Natural killer cell (primary cell): ENCODE data around the gene ODAD2. TPM values are rescaled to one million over a fixed set of nuclear protein-coding genes. Genes with fewer than 3 reads are reported as not detected.

Source experiments
- ATAC-seq, 3 donors: fragments of 150-1000 bp in 2 of 3; fragments of 200-7000 bp in 1 of 3; cut with Tn5 transposase; 1 replicate in 1 of 3; 2 replicates in 2 of 3; pipeline ENCODE4 v1.10.0; 2021; ENCODE audit warnings: mild to moderate bottlenecking in 2 of 3, moderate library complexity in 2 of 3
- DNase-seq, 2 donors: peaks; one replicate each; pipeline versions ENCODE4 v3.0.0 to v3.0.0-alpha.2; 2013 to 2021; ENCODE audit warnings: mixed read lengths in 1 of 2
- H3K27ac ChIP-seq: one replicate; pipeline ENCODE4 v1.5.1; 2013; ENCODE audit warnings: mild to moderate bottlenecking, low read length
- H3K27me3 ChIP-seq: one replicate; pipeline ENCODE4 v1.6.1; 2013; ENCODE audit warnings: low read length; ENCODE audit not compliant: control insufficient read depth, insufficient read depth
- H3K36me3 ChIP-seq: one replicate; pipeline ENCODE4 v1.6.1; 2013; ENCODE audit warnings: low read length; ENCODE audit not compliant: control insufficient read depth, insufficient read depth
- H3K4me1 ChIP-seq: one replicate; pipeline ENCODE4 v1.6.1; 2013; ENCODE audit warnings: low read length; ENCODE audit not compliant: control insufficient read depth, insufficient read depth
- H3K4me3 ChIP-seq: one replicate; pipeline ENCODE4 v1.5.1; 2013; ENCODE audit warnings: low read length
- H3K9me3 ChIP-seq: one replicate; pipeline ENCODE4 v1.6.1; 2013; ENCODE audit warnings: low read length; ENCODE audit not compliant: control insufficient read depth, insufficient read depth
- H3K27ac Mint-ChIP-seq, 2 donors: one replicate each; pipeline ENCODE4 v1.8.0; 2022; ENCODE audit warnings: mild to moderate bottlenecking in 2 of 2, mixed read lengths in 2 of 2, moderate library complexity in 1 of 2
- H3K27me3 Mint-ChIP-seq, 2 donors: one replicate each; pipeline ENCODE4 v1.8.0; 2022; ENCODE audit warnings: low read depth in 2 of 2, mixed read lengths in 2 of 2
- H3K36me3 Mint-ChIP-seq: one replicate; pipeline ENCODE4 v1.8.0; 2022; ENCODE audit warnings: mixed read lengths
- H3K4me1 Mint-ChIP-seq, 2 donors: one replicate each; pipeline ENCODE4 v1.8.0; 2022; ENCODE audit warnings: mixed read lengths in 2 of 2
- H3K4me3 Mint-ChIP-seq: one replicate; pipeline ENCODE4 v1.8.0; 2022; ENCODE audit warnings: mild to moderate bottlenecking, moderate library complexity, mixed read lengths
- H3K9me3 Mint-ChIP-seq, 2 donors: one replicate each; pipeline ENCODE4 v1.8.0; 2022; ENCODE audit warnings: mixed read lengths in 2 of 2
- WGBS: methylation state at CpG from one replicate; pipeline ENCODE4 v1.1.7; 2013; ENCODE audit warnings: missing lambda C conversion rate; ENCODE audit not compliant: insufficient coverage; 5-methylcytosine and 5-hydroxymethylcytosine counted together
- intact Hi-C: fragments of 100-400 bp; cut with micrococcal nuclease; formaldehyde crosslinking; loops from one replicate; pipeline ENCODE4 v1.14.2; 2022
- total RNA-seq, 4 donors: library from RNA; stranded (reverse); fragments of 120-200 nt in 1 of 4; gene quantifications; one replicate each; pipeline versions ENCODE4 v1.2.3 to v1.2.4, GENCODE V29; 2013 to 2022
- TF ChIP-seq, protein P1 (sequence below): fragments of 200-600 bp; IDR thresholded peaks from one replicate; pipeline ENCODE4 v1.8.0; 2022; ENCODE audit warnings: antibody characterized with exemption

The ODAD2 gene
- total RNA-seq, 3 donors from 2014 or later (not counting 1 experiment from before 2014, with no cell fraction given) = not detected

DNA sequence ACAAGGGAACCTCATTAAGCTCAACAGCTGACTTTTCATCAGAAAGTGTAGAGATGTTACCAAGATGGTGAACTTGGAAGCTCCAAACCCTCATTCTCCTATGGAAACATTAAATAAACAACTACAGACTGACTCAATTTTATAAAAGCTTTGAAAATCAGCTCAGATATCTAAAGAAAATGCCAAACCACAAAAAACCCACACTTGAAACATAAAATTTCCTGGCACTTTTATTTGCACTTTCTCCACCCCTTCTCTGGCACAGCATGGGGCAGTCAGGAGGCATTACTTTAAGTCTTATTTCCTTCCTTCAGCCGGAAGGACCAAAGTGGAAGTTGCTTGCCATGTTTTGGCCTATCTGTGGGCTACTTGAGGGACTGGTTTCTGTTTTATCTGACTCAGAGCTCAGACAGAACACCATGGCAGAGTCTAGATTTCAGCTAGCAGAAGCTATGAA, 114.7 kb downstream of the ODAD2 start:
- Histone ChIP-seq H3K4me3 (no peak overlapping the region), H3K27ac (no peak overlapping the region), H3K36me3 (no peaks in the 10 kb centered on the region), H3K4me1 (no peaks in the 10 kb centered on the region), H3K9me3 (no peaks in the 10 kb centered on the region), H3K27me3 (no peaks in the 10 kb centered on the region)
- Mint-ChIP-seq H3K4me1 (peaks cover 0 to 4% of the 10 kb centered on the region in 2 donors), H3K36me3 (no peaks in the 10 kb centered on the region), H3K27ac (peak overlapping the region in 1 of 2 donors; percentile 31), H3K27me3 (no peaks in the 10 kb centered on the region), H3K4me3 (no peak overlapping the region), H3K9me3 (no peaks in the 10 kb centered on the region)
- TF ChIP-seq, protein P1, sequence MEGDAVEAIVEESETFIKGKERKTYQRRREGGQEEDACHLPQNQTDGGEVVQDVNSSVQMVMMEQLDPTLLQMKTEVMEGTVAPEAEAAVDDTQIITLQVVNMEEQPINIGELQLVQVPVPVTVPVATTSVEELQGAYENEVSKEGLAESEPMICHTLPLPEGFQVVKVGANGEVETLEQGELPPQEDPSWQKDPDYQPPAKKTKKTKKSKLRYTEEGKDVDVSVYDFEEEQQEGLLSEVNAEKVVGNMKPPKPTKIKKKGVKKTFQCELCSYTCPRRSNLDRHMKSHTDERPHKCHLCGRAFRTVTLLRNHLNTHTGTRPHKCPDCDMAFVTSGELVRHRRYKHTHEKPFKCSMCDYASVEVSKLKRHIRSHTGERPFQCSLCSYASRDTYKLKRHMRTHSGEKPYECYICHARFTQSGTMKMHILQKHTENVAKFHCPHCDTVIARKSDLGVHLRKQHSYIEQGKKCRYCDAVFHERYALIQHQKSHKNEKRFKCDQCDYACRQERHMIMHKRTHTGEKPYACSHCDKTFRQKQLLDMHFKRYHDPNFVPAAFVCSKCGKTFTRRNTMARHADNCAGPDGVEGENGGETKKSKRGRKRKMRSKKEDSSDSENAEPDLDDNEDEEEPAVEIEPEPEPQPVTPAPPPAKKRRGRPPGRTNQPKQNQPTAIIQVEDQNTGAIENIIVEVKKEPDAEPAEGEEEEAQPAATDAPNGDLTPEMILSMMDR = no peak
- no peak for DNase-seq
- no peak for ATAC-seq
- WGBS = 48% methylated on average over 1 of the region's 1 CpG
- intact Hi-C loops = no loop called here

GRCh38 chr10:27878281-27878680, 120.6 kb downstream of the ODAD2 start:
- DNase-seq (no peak), ATAC-seq (no peak)
- Histone ChIP-seq H3K36me3 (no peaks in the 10 kb centered on the region), H3K4me3 (no peak overlapping the region), H3K27me3 (no peaks in the 10 kb centered on the region), H3K4me1 (no peaks in the 10 kb centered on the region), H3K27ac (no peak overlapping the region), H3K9me3 (no peaks in the 10 kb centered on the region)
- Mint-ChIP-seq H3K27me3 (no peaks in the 10 kb centered on the region), H3K27ac (no peak overlapping the region), H3K4me3 (no peak overlapping the region), H3K9me3 (no peaks in the 10 kb centered on the region), H3K4me1 (no peaks in the 10 kb centered on the region), H3K36me3 (no peaks in the 10 kb centered on the region)
- intact Hi-C loops = no loop called here
- WGBS = no CpG with 5 or more reads among the region's 4 CpGs
- TF ChIP-seq, protein P1 = no peak

- Mint-ChIP-seq H3K27ac (no peak overlapping the region), H3K4me1 (no peaks in the 10 kb centered on the region), H3K27me3 (peaks cover 12 to 15% of the 10 kb centered on the region in 2 donors), H3K9me3 (peaks cover 2 to 5% of the 10 kb centered on the region in 2 donors), H3K36me3 (no peaks in the 10 kb centered on the region), H3K4me3 (no peak overlapping the region)
- H3K4me3 ChIP-seq = no peak overlapping the region
- no peaks in the 10 kb centered on the region for H3K36me3 ChIP-seq
- no peak overlapping the region for H3K27ac ChIP-seq
- H3K4me1 ChIP-seq = no peaks in the 10 kb centered on the region
- no peaks in the 10 kb centered on the region for H3K27me3 ChIP-seq
- DNase-seq (no peak), ATAC-seq (no peak)
- intact Hi-C loops = no loop called here
- H3K9me3 ChIP-seq = no peaks in the 10 kb centered on the region
- TF ChIP-seq, protein P1 = no peak
These were observed 133.7 kb downstream of the ODAD2 start for GRCh38 chr10:27865221-27865635.

DNA sequence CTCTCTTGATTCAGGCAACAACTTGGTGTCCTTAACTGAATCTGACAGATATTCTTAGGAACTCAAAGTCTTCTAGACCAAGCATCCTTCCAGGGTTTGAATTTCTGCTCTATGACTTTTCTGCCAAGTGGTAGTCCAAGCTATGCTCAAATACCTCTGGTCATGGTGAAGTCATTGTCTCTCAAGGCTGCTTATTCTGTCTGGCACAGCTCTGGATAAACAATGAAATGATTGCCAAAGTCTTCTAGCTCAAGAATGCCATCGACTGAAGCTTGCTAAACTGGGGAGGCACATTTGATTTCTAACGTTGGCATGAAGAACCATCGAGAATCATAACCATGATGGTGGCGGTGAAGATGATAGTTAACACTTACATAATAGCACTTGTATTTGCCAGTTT, 137.1 kb downstream of the ODAD2 start:
- no peak for DNase-seq
- Mint-ChIP-seq H3K9me3 (peaks cover 2 to 5% of the 10 kb centered on the region in 2 donors), H3K36me3 (no peaks in the 10 kb centered on the region), H3K27me3 (peaks cover 12 to 15% of the 10 kb centered on the region in 2 donors), H3K27ac (no peak overlapping the region), H3K4me1 (no peaks in the 10 kb centered on the region), H3K4me3 (no peak overlapping the region)
- Histone ChIP-seq H3K4me3 (no peak overlapping the region), H3K36me3 (no peaks in the 10 kb centered on the region), H3K4me1 (no peaks in the 10 kb centered on the region), H3K27ac (no peak overlapping the region), H3K9me3 (no peaks in the 10 kb centered on the region), H3K27me3 (no peaks in the 10 kb centered on the region)
- ATAC-seq = no peak
- intact Hi-C loops = no loop called here
- 94% methylated on average over 4 of the region's 4 CpGs for WGBS
- TF ChIP-seq, protein P1 = no peak
